Midbrain (tissue), 1 donor: ENCODE results near the gene P3H3.
"Not testable (repeated sequence)": the region's sequence is repeated elsewhere in the genome, so short reads cannot be mapped to it uniquely, and the experiment has no call there.

Experiments
- DNase-seq: peaks from one replicate; lab custom pipeline; 2025; lab: John Stamatoyannopoulos, UW

P3H3 gene

DNA sequence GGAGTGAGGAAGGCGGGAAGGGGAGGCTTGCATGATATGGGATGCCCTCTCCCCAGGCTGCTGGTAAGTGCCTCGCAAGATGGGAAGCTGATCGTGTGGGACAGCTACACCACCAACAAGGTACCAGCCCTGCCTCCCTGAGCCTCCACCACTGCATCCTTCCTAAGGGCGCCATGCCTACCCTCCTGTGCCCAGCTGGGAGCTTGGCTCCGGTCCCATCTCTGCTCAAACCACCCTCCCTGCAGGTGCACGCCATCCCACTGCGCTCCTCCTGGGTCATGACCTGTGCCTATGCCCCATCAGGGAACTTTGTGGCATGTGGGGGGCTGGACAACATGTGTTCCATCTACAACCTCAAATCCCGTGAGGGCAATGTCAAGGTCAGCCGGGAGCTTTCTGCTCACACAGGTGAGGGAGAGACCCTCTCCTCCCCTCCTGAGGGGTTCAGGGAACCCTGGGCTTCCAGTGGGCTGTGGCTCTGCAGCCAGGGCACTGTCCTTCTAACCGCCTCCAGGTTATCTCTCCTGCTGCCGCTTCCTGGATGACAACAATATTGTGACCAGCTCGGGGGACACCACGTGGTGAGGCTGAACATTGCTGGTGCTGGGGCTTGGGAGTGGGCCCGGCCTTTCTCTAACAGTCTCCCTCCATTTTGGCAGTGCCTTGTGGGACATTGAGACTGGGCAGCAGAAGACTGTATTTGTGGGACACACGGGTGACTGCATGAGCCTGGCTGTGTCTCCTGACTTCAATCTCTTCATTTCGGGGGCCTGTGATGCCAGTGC, 15.1 kb downstream of the P3H3 start:
- no peak for DNase-seq

DNA sequence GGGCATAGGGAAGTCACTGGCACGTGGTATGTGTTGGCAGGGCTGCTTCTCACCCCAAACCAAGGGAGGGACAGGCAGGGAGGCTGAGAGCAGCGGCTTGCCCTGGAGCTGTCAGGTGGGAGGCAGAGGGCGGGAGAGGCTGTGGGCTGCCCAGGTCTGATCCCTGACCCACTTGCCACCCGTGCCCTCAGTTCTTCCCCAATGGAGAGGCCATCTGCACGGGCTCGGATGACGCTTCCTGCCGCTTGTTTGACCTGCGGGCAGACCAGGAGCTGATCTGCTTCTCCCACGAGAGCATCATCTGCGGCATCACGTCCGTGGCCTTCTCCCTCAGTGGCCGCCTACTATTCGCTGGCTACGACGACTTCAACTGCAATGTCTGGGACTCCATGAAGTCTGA, 17.2 kb downstream of the P3H3 start:
- no peak for DNase-seq

DNA sequence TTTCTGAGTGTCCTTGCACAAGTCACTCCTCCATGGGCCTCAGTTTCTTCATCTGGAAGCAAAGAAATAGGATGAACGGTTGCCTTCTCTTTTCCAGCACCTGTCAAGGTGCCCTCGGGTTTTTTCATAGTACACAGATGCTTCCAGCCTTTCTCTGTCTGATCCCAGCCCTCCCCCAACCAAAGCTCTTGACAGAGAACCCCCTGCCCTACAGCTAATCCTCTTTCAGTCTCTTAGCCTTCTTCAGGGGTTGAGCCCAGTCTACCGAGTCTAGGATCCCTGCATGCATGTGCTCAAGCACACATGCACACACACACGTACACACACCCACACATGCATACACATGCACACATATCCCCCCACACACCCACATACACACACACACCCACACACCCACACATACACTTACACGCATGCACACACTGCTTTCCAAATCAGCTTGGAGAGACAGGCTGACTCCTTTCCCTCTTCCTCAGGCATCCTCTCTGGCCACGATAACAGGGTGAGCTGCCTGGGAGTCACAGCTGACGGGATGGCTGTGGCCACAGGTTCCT, 18.2 kb downstream of the P3H3 start:
- no peak for DNase-seq

DNA sequence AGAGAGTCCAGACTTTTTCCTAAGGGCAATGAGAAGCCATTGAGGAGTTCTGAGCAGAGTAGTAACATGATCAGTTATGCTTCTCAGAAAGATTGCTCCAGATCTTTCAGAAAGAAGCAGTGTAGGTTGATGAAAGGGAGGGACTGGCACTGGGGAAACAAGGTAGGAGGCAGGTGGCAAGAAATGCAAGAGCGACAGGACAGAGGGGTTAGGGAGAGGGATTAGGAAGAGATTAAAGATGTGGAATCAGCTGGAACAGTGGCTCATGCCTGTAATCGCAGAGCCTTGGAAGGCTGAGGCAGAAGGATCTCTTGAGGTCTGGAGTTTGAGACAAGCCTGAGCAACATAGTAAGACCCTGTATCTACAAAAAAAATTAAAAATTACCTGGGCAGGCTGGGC, 19.5 kb downstream of the P3H3 start:
- no peak for DNase-seq

DNA sequence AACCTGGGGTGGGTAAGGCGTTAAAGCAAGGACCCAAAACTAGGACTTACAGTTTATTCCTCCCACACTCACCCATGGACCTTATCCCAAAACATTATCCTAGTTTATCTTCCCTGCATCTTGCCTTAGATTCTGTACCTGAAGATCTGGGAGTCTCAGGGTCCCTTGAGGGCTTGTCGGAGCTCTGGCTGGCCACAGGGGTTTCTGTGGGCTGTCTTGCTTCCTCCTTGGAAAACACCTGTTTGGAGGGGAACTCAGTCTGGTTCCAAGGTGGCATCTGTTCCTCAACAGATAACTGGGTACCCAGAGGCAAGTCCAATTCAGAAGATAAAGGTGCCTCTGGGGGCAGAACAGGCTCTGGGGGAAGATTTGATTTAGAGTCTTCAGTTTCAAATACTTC, 21.2 kb downstream of the P3H3 start:
- no peak for DNase-seq

DNA sequence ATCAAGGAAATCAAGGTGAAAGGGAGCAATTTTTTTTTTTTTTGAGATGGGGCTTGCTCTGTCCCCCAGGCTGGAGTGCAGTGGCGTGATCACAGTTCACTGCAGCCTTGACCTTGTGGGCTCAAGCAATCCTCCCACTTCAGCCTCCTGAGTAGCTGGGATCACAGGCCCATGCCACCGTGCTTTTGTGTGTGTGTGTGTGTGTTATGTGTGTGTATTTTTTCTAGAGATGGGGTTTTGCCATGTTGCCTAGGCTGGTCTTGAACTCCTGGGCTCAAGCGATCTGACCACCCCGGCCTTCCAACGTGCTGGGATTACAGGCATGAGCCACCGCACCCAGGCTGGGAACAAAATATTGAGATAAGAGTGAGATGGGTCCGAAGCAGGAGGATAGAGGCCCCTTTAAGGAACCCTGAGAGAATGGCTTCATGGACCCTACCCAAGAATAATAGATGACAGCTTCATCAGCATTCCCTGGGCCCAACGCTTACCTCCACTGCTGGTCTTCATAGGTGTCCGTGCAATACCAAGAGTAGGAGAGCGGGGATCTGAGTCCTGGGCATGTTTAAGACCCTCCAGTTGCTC, 21.9 kb downstream of the P3H3 start:
- DNase-seq = no peak

DNA sequence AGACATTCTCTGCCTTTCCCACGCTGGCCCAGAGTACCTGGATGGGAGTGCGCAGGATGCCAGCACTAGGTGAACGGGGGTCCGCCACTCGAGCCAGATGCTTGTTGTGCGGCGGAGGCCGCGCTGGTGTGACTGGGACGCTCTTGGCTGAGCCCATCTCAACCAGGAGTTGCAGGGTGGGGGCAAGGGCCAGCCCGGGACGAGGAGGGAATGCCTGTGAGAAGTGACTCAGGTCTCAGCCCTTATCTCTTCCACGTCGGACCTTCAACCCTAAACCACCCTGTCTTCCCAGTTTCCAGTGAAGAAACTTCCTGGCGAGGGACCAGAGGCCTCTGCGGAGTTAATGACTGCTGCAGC, 22.6 kb downstream of the P3H3 start:
- no peak for DNase-seq

DNA sequence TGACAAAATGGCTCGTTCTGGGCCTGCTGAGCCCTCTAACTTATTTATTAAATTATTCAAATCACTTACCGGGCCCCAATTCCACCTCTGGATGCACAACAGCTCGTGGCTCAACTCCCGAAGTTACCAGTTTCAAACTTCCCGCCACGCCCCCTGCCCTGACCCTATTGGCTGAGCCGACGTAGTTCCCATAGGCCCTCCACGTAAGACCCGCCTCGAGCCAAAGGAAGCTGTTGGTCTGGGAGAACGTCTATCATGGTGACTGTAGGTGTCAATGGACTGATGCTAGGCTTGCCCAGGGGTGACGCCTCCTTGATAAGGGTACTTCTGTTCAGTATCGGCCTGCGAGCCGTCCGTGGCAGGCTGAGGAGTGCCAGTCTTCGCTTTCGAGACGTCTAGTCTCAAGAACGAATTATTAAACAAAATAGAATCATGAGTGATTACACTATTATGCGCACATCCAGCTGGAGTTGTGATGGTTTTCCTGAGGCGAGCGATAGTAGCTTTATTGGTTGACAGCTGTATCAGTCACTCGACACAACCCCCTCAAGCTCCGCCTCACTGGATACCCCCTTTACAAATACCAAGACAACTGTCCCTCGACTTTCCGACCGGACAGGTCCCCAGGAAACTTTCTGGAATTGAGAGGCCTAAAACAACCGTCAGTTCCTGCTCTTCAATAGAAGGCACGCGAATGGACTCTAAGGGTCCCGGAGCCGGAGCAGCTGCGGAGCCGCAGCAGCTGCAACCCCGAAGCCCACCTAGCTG, 23.1 kb downstream of the P3H3 start, which contains the start of gene CDCA3:
Gene CDCA3 (minus strand): TSS at position 134 of the 768 bp plus-strand sequence. CDS start 334 bp downstream, outside the sequence.
- DNase-seq = peak; percentile 95

DNA sequence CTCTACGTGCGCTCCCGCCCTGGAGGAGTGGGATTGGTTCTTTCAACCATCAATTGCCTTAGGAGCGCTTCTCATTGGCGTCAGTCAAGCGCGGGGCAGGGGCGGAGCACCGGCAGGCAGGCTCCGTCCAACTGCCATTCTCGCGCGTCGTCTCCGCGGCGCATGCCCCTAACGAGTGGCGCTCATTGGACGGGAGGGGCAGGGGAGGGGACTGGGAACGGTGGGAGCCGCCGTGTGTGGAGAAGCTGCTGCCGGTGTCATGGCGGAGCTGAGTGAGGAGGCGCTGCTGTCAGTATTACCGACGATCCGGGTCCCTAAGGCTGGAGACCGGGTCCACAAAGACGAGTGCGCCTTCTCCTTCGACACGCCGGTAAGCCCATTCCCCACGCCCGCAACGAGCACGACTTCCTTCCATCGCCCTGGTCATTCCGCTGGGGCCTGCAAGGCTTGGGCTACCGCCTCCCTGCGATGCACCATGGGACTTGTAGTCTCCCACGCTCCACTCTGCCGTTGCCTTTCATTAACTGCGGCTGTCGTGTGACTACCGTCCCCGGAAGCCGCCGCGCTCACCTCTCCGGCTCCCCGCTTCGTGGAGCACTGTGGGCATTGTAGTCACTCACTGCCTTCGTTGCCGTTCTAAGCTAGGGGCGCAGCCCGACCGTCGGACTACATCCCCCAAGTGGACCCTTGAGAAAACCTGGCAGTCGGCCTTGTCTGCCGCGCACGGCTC, 23.9 kb downstream of the P3H3 start, which contains the start of gene USP5:
Gene USP5 (plus strand): TSS at position 230 of the 730 bp plus-strand sequence. CDS start 30 bp downstream, at position 260.
- DNase-seq = peak; percentile 100

DNA sequence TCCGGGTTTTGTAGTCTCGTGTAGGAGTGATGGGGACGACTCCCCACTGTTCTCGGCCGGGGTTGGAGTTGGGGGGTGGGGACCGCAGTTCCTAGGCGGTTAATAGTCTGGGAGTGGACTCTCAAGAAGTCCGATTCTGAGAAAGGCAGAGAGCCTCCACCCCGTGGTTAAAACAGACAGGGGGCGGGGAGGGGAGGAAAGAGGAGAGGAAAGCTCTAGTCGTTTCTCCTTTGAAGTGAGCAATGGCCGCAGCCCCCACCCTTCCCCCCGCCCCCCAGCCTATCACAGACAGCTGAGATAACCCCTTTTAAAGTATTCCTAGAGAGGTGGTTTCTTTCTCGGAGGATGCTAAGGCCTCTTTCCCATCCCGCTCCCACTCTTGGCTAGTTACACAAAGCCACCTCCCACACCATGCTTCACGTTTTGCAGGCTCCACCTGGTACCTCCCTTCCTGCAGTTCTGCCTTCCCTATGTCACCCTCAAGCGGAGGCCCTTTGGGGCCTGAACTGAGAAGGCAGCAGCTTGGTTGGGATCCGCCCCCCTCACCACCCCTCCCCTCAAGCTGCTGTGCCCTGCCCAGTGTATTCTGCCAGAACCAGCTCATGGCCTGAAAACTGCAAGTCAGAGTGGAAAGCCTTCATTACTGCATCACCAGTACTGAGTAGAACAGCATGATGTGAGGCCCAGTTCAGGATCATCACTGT, 24.6 kb downstream of the P3H3 start:
- DNase-seq = peak; percentile 51

DNA sequence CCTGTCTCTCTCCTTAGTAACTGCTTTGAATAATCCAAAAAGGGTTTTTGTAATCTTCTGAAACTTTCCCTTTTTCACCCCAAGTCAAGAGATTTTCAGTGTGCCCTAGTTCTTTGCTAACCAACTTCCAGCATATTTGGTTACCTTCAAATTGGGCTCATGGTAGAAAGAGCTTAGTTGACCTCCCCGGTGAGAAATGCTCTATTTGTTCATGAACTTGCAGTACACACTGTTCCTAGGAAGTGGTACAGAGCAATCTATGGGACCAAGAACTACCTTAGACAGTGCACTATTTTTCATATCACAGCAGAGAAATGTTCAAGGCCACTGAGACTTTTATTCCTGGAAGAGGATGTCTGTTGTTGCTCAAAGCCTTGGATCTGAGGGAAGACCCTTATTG, 25.4 kb downstream of the P3H3 start:
- DNase-seq = no peak

DNA sequence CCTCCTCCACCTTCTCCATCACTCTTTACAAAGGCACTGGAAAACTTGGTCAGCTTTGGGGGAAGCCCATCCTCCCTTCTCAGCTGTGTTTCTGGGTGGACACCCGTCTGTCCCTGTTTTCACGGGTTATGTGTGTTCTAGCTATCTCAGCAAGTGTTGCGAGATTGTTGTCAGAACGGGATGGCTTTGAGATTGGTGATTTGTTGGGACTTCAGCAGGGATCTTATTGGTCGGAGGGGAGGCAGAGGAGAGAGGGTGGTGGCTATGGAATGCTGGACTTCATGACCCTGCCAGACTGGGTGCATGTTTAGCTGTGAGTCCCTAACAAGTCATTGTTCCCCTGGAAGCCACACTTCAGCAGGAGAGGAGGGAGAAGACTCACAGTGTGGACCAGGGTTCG, 25.8 kb downstream of the P3H3 start:
- no peak for DNase-seq

DNA sequence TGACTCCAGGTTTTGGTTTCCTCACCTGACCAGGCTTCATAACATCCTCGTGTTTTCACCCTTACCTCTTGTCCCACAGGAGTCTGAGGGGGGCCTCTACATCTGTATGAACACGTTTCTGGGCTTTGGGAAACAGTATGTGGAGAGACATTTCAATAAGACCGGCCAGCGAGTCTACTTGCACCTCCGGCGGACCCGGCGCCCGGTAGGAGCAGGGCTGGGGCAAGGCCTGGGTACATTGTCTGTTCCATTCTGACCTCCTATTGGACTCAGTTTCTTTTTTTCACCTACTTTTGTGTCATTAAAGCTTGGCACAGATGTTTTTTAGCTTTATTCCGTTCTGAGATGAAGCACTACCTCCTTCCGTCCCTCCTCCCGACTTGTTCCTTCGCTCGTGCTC, 27.1 kb downstream of the P3H3 start:
- DNase-seq = no peak

DNA sequence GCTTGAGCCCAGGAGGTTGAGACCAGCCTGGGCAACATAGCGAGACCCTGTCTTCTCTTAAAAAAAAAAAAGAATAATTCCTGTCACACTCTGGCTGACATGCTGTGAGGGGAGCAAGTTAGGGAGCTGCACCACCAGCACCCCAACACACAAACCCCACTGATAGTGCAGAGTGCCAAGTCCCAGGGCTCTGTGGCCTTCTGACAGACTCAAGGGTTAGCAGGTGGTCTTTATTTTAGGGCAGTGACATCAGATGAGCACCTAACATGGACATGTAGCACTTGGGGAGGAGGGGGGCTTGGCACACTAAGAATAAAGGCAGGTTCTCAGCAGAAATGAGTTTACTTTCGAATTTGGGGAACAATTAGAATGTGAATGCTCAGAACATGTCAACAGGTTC, 30.6 kb downstream of the P3H3 start:
- no peak for DNase-seq

DNA sequence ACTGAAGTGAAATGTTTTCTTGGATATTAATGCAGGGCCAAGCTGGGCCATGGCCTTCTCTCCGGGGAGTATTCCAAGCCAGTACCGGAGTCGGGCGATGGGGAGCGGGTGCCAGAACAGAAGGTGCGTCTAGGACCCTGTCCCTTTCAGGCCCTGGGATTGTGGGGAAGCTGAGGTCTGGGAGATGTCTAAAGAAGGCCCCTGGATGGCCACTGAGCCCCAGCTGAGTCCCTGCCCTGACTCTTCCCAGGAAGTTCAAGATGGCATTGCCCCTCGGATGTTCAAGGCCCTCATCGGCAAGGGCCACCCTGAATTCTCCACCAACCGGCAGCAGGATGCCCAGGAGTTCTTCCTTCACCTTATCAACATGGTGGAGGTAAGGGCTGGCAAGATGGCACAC, 31.9 kb downstream of the P3H3 start:
- no peak for DNase-seq

DNA sequence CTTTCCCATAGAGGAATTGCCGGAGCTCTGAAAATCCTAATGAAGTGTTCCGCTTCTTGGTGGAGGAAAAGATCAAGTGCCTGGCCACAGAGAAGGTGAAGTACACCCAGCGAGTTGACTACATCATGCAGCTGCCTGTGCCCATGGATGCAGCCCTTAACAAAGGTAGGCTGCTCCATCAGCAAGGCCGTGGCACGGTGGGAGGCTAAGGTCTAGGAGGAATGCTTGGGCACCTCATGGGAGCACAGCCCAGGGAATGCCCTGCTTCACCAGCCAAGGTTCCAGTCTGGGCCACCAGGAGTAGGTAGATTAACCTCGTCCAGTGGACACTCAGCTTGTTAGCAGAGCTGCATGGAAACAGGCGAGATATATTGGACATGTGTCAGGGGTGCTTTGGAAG, 32.7 kb downstream of the P3H3 start:
- no peak for DNase-seq

DNA sequence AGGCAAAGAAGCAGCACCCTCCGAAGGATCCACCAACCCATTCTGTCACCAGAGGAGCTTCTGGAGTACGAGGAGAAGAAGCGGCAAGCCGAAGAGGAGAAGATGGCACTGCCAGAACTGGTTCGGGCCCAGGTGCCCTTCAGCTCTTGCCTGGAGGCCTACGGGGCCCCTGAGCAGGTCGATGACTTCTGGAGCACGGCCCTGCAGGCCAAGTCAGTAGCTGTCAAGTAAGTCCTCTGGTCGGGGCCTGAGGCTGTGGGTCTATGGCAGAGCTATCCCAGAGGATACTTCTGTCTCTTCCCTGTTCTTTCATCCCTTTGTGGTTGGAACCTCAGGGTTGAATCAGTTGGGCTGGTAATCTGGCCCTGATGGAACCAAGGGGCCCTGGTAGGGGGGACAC, 33.2 kb downstream of the P3H3 start:
- DNase-seq = no peak

DNA sequence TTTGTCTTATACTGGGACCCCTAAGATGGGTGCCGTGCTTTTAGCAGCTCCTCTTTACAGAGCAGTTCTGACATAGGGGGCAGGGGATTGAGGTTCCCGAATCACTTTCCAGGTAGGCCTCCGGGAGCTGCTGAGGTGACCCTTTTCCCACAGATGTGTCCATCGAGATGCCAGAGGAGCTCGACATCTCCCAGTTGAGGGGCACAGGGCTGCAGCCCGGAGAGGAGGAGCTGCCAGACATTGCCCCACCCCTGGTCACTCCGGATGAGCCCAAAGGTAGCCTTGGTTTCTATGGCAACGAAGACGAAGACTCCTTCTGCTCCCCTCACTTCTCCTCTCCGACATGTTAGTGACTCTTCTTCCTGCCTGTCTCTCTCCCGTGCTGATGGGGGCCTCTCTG, 34.8 kb downstream of the P3H3 start:
- no peak for DNase-seq

DNA sequence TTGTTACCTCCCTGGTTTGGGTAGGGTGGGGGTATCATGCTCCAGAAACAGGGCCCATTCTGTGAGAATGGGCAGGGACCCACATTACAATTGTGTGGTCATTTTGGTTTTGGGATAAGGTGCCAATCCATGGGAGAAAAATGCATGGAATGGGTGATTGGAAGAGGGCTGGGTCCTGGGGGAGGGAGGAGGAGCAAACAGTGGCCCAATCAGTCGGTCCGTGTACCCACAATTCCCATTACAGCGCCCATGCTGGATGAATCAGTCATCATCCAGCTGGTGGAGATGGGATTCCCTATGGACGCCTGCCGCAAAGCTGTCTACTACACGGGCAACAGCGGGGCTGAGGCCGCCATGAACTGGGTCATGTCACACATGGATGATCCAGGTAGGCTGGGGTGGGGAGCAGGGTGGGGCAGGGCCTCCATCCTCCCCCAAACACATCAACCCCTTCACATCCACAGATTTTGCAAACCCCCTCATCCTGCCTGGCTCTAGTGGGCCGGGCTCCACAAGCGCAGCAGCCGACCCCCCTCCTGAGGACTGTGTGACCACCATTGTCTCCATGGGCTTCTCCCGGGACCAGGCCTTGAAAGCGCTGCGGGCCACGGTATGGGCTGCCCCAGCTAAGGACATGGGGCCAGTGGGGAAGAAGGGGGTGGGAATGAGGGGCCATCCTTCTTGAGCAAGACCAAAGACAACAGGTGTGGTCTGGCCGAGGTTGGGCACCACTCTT, 35.5 kb downstream of the P3H3 start:
- DNase-seq = no peak

DNA sequence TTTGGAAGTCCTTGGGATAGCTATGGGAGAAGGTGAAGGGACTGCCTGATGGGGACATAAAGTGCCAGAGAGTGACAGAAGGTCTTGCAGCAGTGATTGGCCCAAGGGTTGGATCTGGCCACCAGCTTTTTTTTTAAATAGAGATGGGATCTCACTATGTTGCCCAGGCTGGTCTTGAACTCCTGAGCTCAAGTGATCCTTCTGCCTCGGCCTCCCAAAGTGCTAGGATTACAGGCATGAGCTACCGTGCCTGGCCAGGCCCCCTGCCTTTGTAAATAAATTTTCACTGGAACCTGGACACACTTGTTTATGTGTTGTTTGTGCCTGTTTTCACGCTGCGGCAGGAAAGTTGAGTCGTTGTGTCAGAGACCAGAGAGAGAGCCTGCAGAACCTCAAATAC, 37.1 kb downstream of the P3H3 start:
- DNase-seq = not testable (repeated sequence)
